Omental fat pad (tissue), 4 donors: Measurements from ENCODE around the gene PDE8B. TPM values are rescaled to one million over a fixed set of nuclear protein-coding genes. Genes with fewer than 3 reads are reported as not detected.

Source experiments
- ATAC-seq: fragments of 150-250 bp; one replicate; pipeline ENCODE4 v1.9.1; 2016; ENCODE audit warnings: mild to moderate bottlenecking, moderate library complexity; ENCODE audit not compliant: low FRiP score
- DNase-seq: peaks from one replicate; pipeline ENCODE4 v3.0.0-alpha.2; 2019; ENCODE audit warnings: low spot score
- CTCF ChIP-seq, 3 donors: fragments of 450-650 bp; IDR thresholded peaks; one replicate each; pipeline ENCODE4 v1.5.1; 2016 to 2017; ENCODE audit warnings: antibody characterized with exemption in 3 of 3, mild to moderate bottlenecking in 3 of 3, moderate library complexity in 2 of 3
- total RNA-seq, 4 donors: library from RNA; depleted of rRNA; stranded (reverse); fragments of >200 nt; gene quantifications; one replicate each; pipeline ENCODE4 v1.1.0, GENCODE V29; 2016

Gene PDE8B
- total RNA-seq, 4 donors from 2014 or later, result 20.5 to 53.1 (median 36.9) TPM

DNA sequence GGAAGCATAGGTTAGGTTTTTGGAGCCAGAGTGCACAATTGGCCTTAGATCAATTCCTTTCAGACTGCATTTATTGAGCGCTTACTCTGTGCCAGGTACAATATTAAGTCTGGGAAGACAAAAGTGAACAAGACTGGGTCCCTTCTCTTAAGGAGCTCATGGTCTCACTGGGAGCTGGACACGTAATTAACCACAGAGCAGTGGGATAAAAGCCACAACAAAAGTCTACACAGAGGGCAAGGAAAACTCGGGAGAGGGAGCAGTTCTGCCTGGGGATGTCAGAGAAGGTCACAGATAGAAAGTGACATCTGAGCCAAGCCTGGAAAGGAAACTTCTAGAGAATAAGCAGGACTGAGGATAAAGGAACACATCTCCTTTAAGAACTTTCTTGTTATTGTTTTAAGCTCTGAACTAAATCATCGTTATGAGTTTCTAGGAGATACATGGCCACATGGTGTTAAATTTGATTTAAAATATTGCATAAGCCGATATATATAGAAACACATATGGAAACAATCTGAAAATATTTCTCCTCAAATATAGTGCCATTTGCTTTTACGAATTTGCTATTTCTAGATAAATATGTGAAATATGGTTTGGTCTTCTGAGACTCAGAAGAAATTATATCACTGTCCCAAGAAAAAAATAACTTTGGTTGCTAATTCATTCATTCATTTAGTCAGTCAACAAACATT lies 40.1 kb upstream of the PDE8B start:
- TF ChIP-seq CTCF (IDR thresholded peaks at IDR 0.05), result no peak
- DNase-seq (no peak), ATAC-seq (no peak)

DNA sequence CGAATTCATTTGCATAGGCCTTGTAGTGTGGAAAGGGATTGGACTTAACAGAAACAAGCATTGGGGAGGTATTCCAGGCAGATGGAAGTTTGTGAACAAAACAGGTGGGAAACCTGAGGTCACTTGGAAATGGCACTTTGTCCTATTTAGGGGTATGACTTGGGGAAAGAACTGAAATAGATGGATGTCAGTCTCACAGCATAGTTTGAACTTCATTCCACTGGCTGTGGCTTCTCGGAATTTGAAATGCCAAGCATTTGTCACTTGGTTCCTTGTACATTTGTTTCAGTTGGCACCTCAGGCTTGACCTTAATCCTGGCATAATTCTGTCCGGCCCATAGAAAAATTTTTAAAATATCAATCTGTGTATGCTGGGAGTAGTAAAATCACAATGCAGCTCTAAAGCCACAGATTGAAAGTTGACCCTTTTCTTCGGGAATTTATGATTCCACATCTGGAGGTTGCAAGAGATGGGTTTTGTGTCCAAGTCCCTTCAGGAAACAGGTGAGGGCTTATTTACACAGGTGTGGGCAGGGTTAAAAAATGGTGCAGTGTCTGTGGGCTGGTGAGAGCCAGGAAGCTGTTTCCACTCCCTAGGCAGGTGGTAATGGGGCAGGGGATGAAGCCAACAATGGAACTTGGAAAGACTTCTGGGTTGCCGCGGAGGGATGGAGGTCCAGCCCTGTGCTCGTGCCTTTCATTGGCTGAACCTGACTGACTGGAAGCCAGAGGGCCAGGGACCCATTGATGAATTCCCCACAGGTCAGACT lies 39.2 kb upstream of the PDE8B start:
- no peak for TF ChIP-seq CTCF (IDR thresholded peaks at IDR 0.05)
- no peak for DNase-seq
- ATAC-seq, result no peak

DNA sequence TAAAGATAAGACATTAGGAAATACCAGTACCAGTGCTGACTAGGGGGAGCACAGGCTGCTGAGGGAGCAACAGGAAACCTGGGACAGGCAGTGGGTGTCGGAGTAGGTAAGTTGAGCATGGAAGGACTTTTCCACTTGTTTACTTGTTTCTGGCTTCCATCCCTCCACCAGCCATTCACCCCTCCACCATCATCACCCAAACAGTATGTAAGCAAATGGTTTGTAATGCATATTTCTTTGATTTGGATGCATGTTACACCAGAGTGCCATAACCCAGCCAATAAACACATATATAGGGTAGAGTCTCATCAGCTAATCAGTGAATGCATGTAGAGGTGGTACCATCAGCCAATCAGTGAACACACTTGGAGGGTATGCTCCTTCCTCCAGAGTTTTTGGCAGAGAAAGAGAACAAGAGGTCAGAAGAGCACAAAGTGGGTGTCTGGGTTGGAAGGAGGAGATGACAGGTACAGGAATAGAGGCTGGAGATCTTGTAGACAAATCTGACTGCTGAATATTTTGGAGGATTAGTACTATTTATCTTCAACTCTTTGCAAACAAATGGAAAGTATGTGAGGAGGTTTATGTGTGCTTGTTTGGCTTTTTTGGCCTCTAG lies 37.7 kb upstream of the PDE8B start:
- ATAC-seq, result no peak
- no peak for DNase-seq
- TF ChIP-seq CTCF (IDR thresholded peaks at IDR 0.05), result no peak

GRCh38 chr5:77174526-77174925 lies 36.0 kb upstream of the PDE8B start:
- no peak for ATAC-seq
- no peak for TF ChIP-seq CTCF (IDR thresholded peaks at IDR 0.05)
- no peak for DNase-seq

- no peak for ATAC-seq
- no peak for TF ChIP-seq CTCF (IDR thresholded peaks at IDR 0.05)
Observed at GRCh38 chr5:77175231-77175630, 35.2 kb upstream of the PDE8B start.

GRCh38 chr5:77176429-77176828 lies 34.1 kb upstream of the PDE8B start:
- ATAC-seq, result no peak
- no peak for TF ChIP-seq CTCF (IDR thresholded peaks at IDR 0.05)

More at GRCh38 chr5:77175231-77175630, 35.2 kb upstream of the PDE8B start:
- DNase-seq, result no peak

More at GRCh38 chr5:77176429-77176828, 34.1 kb upstream of the PDE8B start:
- no peak for DNase-seq
